Activated CD8-positive, alpha-beta memory T cell treated with anti-CD3 and anti-CD28 coated beads, Interleukin-2, amount 10 ng/mL, durations not matched to agents 7 days and 5 days (primary cell): ENCODE measurements around the gene SCAANT1. TPM values are rescaled to one million over a fixed set of nuclear protein-coding genes. Genes with fewer than 3 reads are reported as not detected.

Experiments used
- ATAC-seq: fragments of 150-1000 bp; cut with Tn5 transposase; one replicate; pipeline ENCODE4 v1.10.0; 2021; ENCODE audit warnings: moderate library complexity
- CTCF ChIA-PET: fragments of 350-600 bp; sonication (Branson Sonifier 250); formaldehyde crosslinking; loops from one replicate; lab custom pipeline; 2021; ENCODE audit warnings: antibody characterized with exemption; lab: Charles Lee
- DNase-seq: peaks from one replicate; pipeline ENCODE4 v3.0.0-alpha.2; 2020
- H3K27ac Mint-ChIP-seq: one replicate; pipeline ENCODE4 v1.8.0; 2021; ENCODE audit warnings: mild to moderate bottlenecking, mixed read lengths
- H3K27me3 Mint-ChIP-seq: one replicate; pipeline ENCODE4 v1.8.0; 2021; ENCODE audit warnings: mixed read lengths
- H3K36me3 Mint-ChIP-seq: one replicate; pipeline ENCODE4 v1.8.0; 2021; ENCODE audit warnings: mild to moderate bottlenecking, mixed read lengths
- H3K4me1 Mint-ChIP-seq: one replicate; pipeline ENCODE4 v1.8.0; 2021; ENCODE audit warnings: mixed read lengths
- H3K4me3 Mint-ChIP-seq: one replicate; pipeline ENCODE4 v1.8.0; 2021; ENCODE audit warnings: mild to moderate bottlenecking, moderate library complexity, mixed read lengths
- H3K9me3 Mint-ChIP-seq: one replicate; pipeline ENCODE4 v1.8.0; 2022; ENCODE audit warnings: low read depth, mixed read lengths
- total RNA-seq, 2 experiments: library from RNA; stranded (reverse); gene quantifications; one replicate each; pipeline ENCODE4 v1.2.3, GENCODE V29; 2021

SCAANT1 gene
- total RNA-seq, 2 experiments from 2014 or later = 1.3 TPM; not detected in 1

DNA sequence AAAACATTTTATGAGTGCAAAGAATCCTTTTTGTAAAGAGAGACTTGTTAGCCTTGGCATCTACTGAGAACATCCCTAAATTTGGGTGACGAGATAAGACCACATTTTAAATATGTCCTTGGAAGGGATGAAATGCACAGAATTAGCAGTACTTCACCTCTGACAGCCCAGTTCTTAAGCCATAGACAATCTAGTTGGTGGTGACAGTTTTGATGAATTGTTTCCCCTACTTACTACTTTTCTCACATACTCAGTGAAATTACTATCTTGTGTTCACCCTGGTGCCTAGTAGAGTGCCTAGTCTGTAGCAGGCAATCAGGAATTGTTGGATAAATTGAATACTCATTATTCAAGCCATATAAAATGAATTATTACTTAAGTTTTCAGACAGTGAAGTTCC, 3.4 kb downstream of the SCAANT1 start:
- H3K27me3 Mint-ChIP-seq = no peaks in the 10 kb centered on the region
- no peak overlapping the region for H3K27ac Mint-ChIP-seq
- no peak overlapping the region for H3K4me3 Mint-ChIP-seq
- no peak for DNase-seq
- peaks cover 31% of the 10 kb centered on the region for H3K4me1 Mint-ChIP-seq
- peaks cover 13% of the 10 kb centered on the region for H3K36me3 Mint-ChIP-seq
- no peaks in the 10 kb centered on the region for H3K9me3 Mint-ChIP-seq
- CTCF ChIA-PET = no interaction called here
- no peak for ATAC-seq

DNA sequence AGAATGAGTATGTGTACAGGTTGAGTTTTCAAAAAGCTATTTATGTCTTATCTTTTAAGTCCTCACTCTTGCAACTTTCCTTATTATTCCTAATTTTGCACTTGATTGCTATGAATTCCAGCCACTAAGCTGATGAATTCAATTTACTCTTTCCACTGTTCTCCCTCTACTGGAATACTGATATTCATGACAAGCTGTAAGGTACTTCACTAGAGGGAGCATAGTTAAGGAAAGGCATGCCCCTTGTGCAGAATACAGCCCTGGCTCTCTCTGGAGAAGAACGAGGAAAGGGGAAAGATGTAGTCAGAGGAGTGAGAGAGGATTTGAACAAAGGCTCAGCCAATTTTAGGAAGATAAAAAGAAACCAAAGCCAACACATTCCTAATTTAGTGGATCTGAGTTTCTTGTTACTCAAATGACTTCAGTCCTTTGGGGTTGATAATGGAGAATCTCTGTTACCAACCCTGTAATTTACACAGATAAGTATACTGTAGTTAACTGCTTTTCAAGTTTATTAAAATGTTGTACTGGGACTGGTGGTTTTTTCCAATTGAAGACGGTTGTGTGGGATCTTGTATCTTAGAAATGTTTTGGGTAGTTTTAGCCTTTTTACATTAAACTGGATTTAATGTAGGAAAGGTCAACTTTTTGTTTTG, 4.0 kb downstream of the SCAANT1 start:
- H3K4me1 Mint-ChIP-seq = peaks cover 26% of the 10 kb centered on the region
- DNase-seq (no peak), ATAC-seq (no peak)
- no peaks in the 10 kb centered on the region for H3K9me3 Mint-ChIP-seq
- H3K27ac Mint-ChIP-seq = no peak overlapping the region
- H3K36me3 Mint-ChIP-seq = peaks cover 8% of the 10 kb centered on the region
- H3K27me3 Mint-ChIP-seq = no peaks in the 10 kb centered on the region
- no peak overlapping the region for H3K4me3 Mint-ChIP-seq
- CTCF ChIA-PET = interaction anchor here (1.6 kb wide), 1 partner anchor 23 kb away, joined by 3 read pairs; no protein-coding TSS in a partner anchor

DNA sequence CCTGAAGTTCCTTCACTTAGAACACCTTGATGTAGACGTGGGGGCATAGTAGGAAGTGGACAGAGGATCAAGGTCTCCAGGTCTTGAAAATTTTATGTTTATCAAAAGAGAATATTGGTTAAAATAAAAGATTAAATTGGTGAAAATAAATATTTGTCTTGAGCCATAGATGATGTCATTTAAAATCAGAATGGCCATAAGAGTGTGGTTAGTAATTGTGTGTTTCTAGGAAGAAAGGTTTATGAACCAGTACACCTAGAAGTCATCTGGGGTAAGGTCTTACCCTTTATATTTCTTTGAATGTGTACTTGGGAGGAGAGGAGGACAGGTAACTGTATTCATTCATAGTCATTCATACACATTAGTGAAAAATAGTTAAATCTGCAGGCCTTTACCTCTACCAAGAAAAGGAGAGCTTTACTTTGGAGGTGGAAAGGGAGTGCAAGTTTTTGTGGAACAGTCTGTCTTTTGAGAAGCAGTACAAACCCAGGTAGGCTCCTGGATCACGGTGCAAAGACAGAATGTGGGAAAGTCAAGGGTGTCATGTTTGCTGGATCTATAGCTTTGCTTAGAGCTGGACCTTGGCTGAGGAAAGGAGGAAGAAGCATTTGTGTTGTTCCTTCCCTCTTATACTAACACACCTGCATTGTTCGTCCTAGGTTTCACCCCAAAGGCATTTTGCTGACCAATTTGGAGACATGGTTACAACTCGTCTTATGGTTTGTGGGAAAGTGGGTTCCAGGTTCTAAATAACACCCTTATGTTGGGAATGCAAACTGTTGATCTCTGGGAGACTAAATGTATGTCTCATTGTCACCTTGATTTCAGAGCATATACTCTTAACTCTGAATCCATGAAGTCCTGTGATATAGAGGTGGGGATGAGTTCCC, 6.2 kb downstream of the SCAANT1 start:
- peaks cover 21% of the 10 kb centered on the region for H3K36me3 Mint-ChIP-seq
- peaks cover 3% of the 10 kb centered on the region for H3K9me3 Mint-ChIP-seq
- H3K27ac Mint-ChIP-seq = no peak overlapping the region
- no peak for DNase-seq
- no peak for ATAC-seq
- H3K4me3 Mint-ChIP-seq = no peak overlapping the region
- H3K4me1 Mint-ChIP-seq = peaks cover 22% of the 10 kb centered on the region
- CTCF ChIA-PET = no interaction called here
- no peaks in the 10 kb centered on the region for H3K27me3 Mint-ChIP-seq

DNA sequence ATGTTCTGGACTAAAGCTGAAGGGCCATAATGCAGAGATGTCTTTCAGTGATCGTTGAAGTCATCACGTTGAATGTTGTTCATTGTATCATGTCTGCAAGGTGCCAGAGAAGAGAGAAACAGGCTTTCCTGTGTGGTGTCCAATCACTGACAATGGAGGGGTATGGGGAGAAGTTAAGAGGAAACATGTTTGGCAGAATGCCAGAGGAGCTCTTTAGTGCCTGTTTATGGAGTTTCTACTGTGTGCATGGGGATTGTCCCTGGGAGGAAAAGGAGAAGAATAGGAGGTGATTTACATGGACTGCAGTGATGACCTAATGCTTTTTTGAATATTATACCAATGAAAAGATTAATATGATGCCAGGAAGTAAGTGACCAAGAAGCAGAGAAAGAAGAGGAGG, 11.7 kb downstream of the SCAANT1 start:
- peaks cover 28% of the 10 kb centered on the region for H3K4me1 Mint-ChIP-seq
- peaks cover 4% of the 10 kb centered on the region for H3K9me3 Mint-ChIP-seq
- no peaks in the 10 kb centered on the region for H3K27me3 Mint-ChIP-seq
- no peak for DNase-seq
- H3K4me3 Mint-ChIP-seq = no peak overlapping the region
- peaks cover 45% of the 10 kb centered on the region for H3K36me3 Mint-ChIP-seq
- CTCF ChIA-PET = no interaction called here
- no peak for ATAC-seq
- peak overlapping the region; percentile 3 for H3K27ac Mint-ChIP-seq

DNA sequence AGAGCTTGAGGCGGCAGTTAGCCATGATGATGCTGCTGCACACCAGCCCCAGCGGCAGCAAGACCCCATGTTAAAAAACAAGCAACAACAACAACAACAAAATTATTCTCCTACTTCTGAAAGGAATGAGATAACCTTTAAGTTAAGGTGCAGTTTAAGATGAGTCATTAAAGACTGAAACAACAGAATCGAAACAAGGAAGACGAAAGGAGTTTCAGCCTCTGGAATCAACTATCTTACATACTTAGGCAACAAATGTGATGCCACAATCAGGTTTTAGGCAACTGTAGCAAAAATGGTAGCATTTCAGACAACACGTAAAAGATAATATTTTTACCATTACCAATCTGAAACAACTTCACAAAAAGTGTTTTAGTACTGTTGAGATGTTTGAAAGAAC, 12.2 kb downstream of the SCAANT1 start:
- peaks cover 4% of the 10 kb centered on the region for H3K9me3 Mint-ChIP-seq
- peaks cover 45% of the 10 kb centered on the region for H3K36me3 Mint-ChIP-seq
- H3K4me1 Mint-ChIP-seq = peaks cover 32% of the 10 kb centered on the region
- CTCF ChIA-PET = no interaction called here
- no peak overlapping the region for H3K27ac Mint-ChIP-seq
- H3K27me3 Mint-ChIP-seq = no peaks in the 10 kb centered on the region
- ATAC-seq (no peak), DNase-seq (no peak)
- no peak overlapping the region for H3K4me3 Mint-ChIP-seq

DNA sequence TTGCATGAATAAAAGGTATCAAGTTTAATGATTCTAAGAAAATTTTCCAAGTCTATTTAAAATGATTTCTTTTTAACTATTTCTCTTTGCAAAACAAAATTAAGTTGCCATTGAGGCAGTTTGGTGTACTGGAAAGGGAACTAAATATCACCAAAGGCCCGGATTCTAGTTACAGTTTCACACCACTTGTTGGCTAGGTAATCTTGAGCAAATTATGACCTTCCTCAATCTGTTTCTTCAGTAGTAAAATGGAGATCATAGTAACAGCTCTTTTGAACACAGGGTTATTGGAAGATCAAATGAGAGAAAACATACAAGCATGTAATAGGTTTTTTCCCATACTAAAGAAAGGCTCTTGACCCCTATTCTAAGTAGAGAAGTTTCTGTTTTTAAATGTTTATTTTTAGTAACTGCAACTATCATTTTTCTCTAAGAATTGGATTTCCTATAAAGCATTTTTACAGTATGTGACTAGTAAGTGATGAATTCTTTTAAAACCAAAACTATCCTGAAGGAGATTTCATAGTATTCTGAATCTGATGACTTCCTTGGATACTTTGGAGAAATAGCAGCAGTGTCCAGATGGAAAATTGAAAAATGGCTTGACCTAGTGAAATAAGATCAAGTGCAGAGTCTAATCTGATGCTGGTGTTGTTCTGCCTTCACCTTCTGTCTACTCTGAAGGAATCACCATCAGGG, 15.7 kb downstream of the SCAANT1 start:
- H3K27me3 Mint-ChIP-seq = no peaks in the 10 kb centered on the region
- no peak for DNase-seq
- no peak overlapping the region for H3K27ac Mint-ChIP-seq
- peaks cover 37% of the 10 kb centered on the region for H3K4me1 Mint-ChIP-seq
- peaks cover 52% of the 10 kb centered on the region for H3K36me3 Mint-ChIP-seq
- peaks cover 4% of the 10 kb centered on the region for H3K9me3 Mint-ChIP-seq
- ATAC-seq = no peak
- H3K4me3 Mint-ChIP-seq = no peak overlapping the region
- CTCF ChIA-PET = interaction anchor here (1.1 kb wide), 1 partner anchor 16 kb away, joined by 3 read pairs; the partner anchor contains the start of gene SCAANT1

DNA sequence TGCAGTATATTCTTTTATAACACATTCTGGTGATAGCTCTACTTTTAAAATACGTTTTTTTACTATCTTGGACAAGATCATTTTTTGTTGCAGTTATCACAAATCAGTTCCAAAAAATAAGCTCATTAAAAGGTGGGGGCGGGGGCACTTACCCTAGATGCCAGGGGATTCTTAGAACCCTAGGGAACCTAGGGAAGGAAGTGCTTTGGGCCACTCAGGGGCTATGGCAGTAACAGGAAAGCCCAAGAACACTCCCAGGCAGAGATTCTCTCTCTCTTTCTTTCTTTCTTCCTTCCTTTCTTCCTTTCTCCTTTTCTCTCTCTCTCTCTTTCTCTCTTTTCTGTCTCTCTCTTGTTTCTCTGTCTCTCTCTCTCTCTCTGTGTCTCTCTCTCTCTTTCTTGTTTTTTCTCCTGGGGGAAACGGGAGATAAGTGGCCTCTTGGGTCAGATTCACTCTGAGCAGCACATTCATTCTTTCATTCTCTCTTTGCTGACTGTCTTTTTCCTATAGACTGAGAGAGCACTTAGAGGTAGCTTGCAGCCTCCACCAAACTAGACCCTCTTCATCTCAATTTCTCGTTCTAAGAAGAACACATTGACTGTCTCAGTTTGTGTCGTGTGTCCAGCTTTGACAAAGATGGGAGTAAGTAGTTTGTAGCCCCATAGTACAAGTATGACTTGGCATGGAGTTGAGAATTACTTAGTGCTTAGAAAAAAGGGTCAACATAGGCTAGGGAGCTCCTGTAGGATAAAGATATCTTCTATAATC, 16.6 kb downstream of the SCAANT1 start:
- peak overlapping the region; percentile 52 for H3K27ac Mint-ChIP-seq
- no peaks in the 10 kb centered on the region for H3K27me3 Mint-ChIP-seq
- no peak for DNase-seq
- peaks cover 47% of the 10 kb centered on the region for H3K36me3 Mint-ChIP-seq
- ATAC-seq = peak; percentile 36
- no peak overlapping the region for H3K4me3 Mint-ChIP-seq
- peaks cover 34% of the 10 kb centered on the region for H3K4me1 Mint-ChIP-seq
- peaks cover 2% of the 10 kb centered on the region for H3K9me3 Mint-ChIP-seq
- CTCF ChIA-PET = interaction anchor here (1.0 to 1.3 kb wide), 3 partner anchors 12 to 34 kb away, joined by 3 read pairs; partner anchors contain the start of gene SCAANT1

DNA sequence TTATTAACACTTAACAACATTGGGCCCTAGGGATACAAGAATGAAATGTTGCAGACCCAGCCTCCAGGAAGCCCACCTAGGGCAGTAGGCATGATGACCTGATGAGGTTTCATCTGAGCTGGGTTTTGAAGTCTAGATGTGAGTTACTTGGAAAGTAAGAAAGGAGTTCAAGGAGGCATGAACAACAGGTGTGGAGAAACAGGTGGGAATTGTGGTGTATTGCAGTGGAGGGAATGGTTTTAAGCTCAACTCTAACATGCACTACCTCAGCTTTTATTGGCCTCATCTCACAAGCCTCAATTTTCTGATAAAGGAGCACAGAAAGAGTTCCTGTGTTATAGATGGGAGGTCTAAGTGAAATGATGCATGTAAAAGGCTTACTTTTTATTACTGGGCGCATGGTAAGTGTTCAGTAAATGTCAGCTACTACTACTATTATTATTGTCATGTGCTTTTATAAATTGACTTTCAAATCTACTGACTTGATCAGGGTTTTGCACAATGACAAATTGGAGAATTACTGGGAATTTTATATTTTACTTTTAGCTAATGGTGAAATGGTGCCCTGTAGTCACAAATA, 19.3 kb downstream of the SCAANT1 start:
- Mint-ChIP-seq H3K9me3 (no peaks in the 10 kb centered on the region), H3K36me3 (peaks cover 30% of the 10 kb centered on the region), H3K4me1 (peaks cover 27% of the 10 kb centered on the region), H3K27ac (no peak overlapping the region), H3K27me3 (no peaks in the 10 kb centered on the region), H3K4me3 (no peak overlapping the region)
- DNase-seq (no peak), ATAC-seq (no peak)
- CTCF ChIA-PET = interaction anchor here (1.1 kb wide), 1 partner anchor 15 kb away, joined by 3 read pairs; no protein-coding TSS in a partner anchor

DNA sequence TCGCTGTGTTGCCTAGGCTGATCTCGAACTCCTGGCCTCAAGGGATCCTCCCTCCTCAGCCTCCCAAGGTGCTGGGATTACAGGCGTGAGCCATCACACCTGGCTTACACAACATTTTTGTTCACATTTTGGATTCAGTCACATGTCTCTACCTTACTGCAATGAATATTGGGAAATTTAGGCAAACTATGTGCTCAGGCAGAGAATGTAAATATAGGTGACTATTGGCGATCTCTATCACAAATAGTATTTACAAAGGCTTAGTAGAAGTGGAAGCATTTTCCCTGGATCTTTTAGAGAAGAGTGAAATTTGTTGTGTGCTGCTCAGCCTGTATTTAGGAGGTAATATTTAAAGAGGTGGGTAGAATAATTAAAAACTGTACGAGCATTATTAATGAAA, 20.7 kb downstream of the SCAANT1 start:
- H3K4me3 Mint-ChIP-seq = no peak overlapping the region
- no peak overlapping the region for H3K27ac Mint-ChIP-seq
- no peaks in the 10 kb centered on the region for H3K9me3 Mint-ChIP-seq
- H3K27me3 Mint-ChIP-seq = no peaks in the 10 kb centered on the region
- no peak for ATAC-seq
- no peak for DNase-seq
- H3K4me1 Mint-ChIP-seq = peaks cover 23% of the 10 kb centered on the region
- CTCF ChIA-PET = no interaction called here
- H3K36me3 Mint-ChIP-seq = peaks cover 27% of the 10 kb centered on the region

DNA sequence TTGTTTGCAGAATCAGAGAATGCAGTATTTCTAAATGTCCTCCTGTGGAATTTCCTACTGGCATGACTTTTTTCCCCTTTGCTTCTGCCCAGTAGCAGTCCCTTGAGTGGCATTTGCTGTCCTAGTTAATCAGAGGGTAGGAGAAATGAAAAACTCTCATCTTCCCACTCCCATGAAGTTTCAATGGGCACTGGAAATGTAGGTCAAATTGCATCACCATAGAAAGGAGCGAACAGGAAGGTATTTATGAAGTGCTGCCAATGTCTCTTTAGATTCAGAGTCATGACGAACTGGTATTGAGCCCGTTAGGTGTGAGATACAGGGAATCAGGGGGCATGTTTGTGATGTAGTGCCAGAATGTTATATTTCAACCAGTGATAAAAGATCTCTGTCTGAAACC, 25.3 kb downstream of the SCAANT1 start:
- peaks cover 8% of the 10 kb centered on the region for H3K4me1 Mint-ChIP-seq
- H3K27me3 Mint-ChIP-seq = no peaks in the 10 kb centered on the region
- DNase-seq (no peak), ATAC-seq (no peak)
- no peaks in the 10 kb centered on the region for H3K9me3 Mint-ChIP-seq
- H3K27ac Mint-ChIP-seq = no peak overlapping the region
- CTCF ChIA-PET = no interaction called here
- H3K36me3 Mint-ChIP-seq = peaks cover 7% of the 10 kb centered on the region
- no peak overlapping the region for H3K4me3 Mint-ChIP-seq

DNA sequence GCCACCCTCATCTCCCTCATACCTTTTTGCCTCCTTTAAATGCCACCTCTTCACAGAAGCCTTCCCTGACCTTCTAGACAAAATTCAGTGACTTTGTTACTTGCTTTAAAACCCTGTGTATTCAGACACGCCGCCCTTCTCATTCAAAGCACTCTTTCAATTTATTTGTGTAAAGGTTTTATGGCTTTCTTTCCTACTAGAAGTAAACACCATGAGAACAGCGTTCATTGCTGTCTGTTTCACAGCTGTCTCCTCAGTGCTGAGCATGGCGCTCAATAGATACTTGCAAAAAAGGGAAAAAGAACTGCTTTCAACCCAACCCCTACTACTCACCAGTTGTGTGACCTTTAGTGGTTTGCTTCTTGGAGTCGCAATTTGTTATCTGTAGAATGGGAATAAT, 31.5 kb downstream of the SCAANT1 start:
- ATAC-seq = no peak
- Mint-ChIP-seq H3K27me3 (no peaks in the 10 kb centered on the region), H3K9me3 (no peaks in the 10 kb centered on the region), H3K36me3 (peaks cover 11% of the 10 kb centered on the region), H3K27ac (no peak overlapping the region), H3K4me1 (peaks cover 25% of the 10 kb centered on the region), H3K4me3 (no peak overlapping the region)
- no peak for DNase-seq
- CTCF ChIA-PET = no interaction called here

DNA sequence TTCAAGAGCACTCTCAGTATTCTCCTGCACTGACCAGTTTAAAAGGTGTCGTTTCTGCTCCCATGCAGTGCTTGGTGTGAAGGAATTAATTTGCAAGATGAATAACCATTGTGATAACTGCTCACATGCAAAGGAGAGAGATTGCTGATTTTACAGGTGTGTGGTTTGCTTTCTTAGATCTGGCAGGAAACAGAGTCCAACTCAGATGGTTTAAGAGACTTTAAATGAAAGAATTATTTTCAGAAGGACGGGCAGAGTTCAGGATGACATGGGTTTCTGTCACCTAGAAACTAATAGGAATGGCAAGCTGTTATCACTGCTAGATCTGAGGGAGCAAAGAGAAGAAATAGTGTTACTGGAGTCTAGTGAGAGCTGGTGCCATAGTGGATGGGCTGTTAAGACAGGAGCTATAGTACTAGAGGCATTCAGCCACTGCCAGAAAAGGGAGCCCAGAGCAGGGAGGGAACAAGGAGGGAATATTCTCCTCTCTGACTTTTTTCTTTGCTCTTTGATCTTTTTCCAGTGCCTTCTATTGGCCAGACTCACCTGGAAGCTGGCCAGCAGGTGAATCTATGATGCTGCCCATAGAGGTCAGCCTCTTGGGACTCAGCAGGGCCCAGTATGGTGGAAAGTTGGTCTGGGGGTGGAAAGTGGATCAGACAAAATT, 33.7 kb downstream of the SCAANT1 start:
- H3K27ac Mint-ChIP-seq = no peak overlapping the region
- peaks cover 15% of the 10 kb centered on the region for H3K36me3 Mint-ChIP-seq
- no peak for DNase-seq
- H3K27me3 Mint-ChIP-seq = no peaks in the 10 kb centered on the region
- ATAC-seq = no peak
- CTCF ChIA-PET = interaction anchor here (1.4 kb wide), 1 partner anchor 14 kb away, joined by 3 read pairs; no protein-coding TSS in a partner anchor
- peaks cover 26% of the 10 kb centered on the region for H3K4me1 Mint-ChIP-seq
- no peak overlapping the region for H3K4me3 Mint-ChIP-seq
- no peaks in the 10 kb centered on the region for H3K9me3 Mint-ChIP-seq
